H1 (cell line): Measurements from ENCODE around the gene COL5A1. TPM values are rescaled to one million over a fixed set of nuclear protein-coding genes. Genes with fewer than 3 reads are reported as not detected.

Source experiments
- CTCF ChIA-PET: fragments of 300-600 bp; sonication (Branson Sonifier 250); formaldehyde crosslinking; loops from one replicate; lab custom pipeline; 2021; ENCODE audit not compliant: partially characterized antibody; lab: Charles Lee
- POLR2A ChIA-PET: fragments of 300-600 bp; sonication (Branson Sonifier 250); formaldehyde crosslinking; loops from one replicate; lab custom pipeline; 2021; ENCODE audit warnings: inconsistent platforms; ENCODE audit not compliant: partially characterized antibody; lab: Charles Lee
- DNase-seq, 2 experiments: peaks; one replicate each; pipeline versions ENCODE4 v3.0.0 to v3.0.0-alpha.2; 2010 to 2022; ENCODE audit warnings: low spot score in 2 of 2, low read depth in 1 of 2, mixed read lengths in 1 of 2
- FAIRE-seq: peaks from 2 replicates; lab custom pipeline; 2011; peaks lifted over from hg19 to GRCh38; lab: Jason Lieb, UNC
- H2AFZ ChIP-seq: 2 replicates; pipeline ENCODE4 v1.8.1; 2012; ENCODE audit warnings: low read length, inconsistent platforms
- H2AK5ac ChIP-seq: 2 replicates; pipeline ENCODE4 v1.6.1; 2013; ENCODE audit warnings: low read depth, low read length
- H2BK120ac ChIP-seq: replicated peaks from 2 replicates; pipeline ENCODE3; 2013; ENCODE audit warnings: low read depth, low read length, inconsistent platforms
- H2BK12ac ChIP-seq: 2 replicates; pipeline ENCODE4 v1.6.1; 2013; ENCODE audit warnings: low read depth, low read length
- H2BK15ac ChIP-seq: 2 replicates; pipeline ENCODE4 v1.6.1; 2013; ENCODE audit warnings: low read length
- H2BK20ac ChIP-seq: 2 replicates; pipeline ENCODE4 v1.6.1; 2013; ENCODE audit warnings: low read length
- H2BK5ac ChIP-seq: 2 replicates; pipeline ENCODE4 v1.6.1; 2013; ENCODE audit warnings: low read depth, low read length
- H3K14ac ChIP-seq: 2 replicates; pipeline ENCODE4 v1.6.1; 2013; ENCODE audit warnings: inconsistent platforms; ENCODE audit not compliant: insufficient read length
- H3K18ac ChIP-seq: 2 replicates; pipeline ENCODE4 v1.6.1; 2013; ENCODE audit warnings: low read length; ENCODE audit errors: extremely low read depth
- H3K23ac ChIP-seq: 2 replicates; pipeline ENCODE4 v1.6.1; 2013; ENCODE audit warnings: inconsistent platforms; ENCODE audit not compliant: insufficient read length
- H3K23me2 ChIP-seq: 2 replicates; pipeline ENCODE4 v1.6.1; 2013; ENCODE audit warnings: low read depth, low read length
- H3K27ac ChIP-seq: 2 replicates; pipeline ENCODE4 v1.6.1; 2011; ENCODE audit warnings: low read depth, low read length, inconsistent platforms
- H3K27me3 ChIP-seq, 4 experiments: replicated peaks in 1 of 4; 1 replicate in 1 of 4; 2 replicates in 3 of 4; pipeline versions ENCODE4 v1.6.1 to v1.8.1; 2011 to 2013; ENCODE audit warnings: low read length in 3 of 4, mild to moderate bottlenecking in 3 of 4, inconsistent platforms in 2 of 4, mixed read lengths in 2 of 4, moderate library complexity in 1 of 4; ENCODE audit not compliant: control insufficient read depth in 3 of 4, insufficient read depth in 3 of 4; ENCODE audit errors: extremely low read depth in 1 of 4
- H3K36me3 ChIP-seq, 4 experiments: 2 replicates each; pipeline versions ENCODE4 v1.6.1 to v1.8.1; 2011 to 2013; ENCODE audit warnings: mild to moderate bottlenecking in 4 of 4, low read length in 3 of 4, moderate library complexity in 2 of 4, control low read depth in 1 of 4, inconsistent platforms in 1 of 4; ENCODE audit not compliant: insufficient read depth in 4 of 4, control insufficient read depth in 2 of 4
- H3K4ac ChIP-seq: replicated peaks from 2 replicates; pipeline ENCODE3; 2013; ENCODE audit warnings: low read length, low read depth, mixed read lengths, inconsistent platforms; ENCODE audit not compliant: insufficient read length
- H3K4me1 ChIP-seq, 4 experiments: replicated peaks in 1 of 4; 1 replicate in 1 of 4; 2 replicates in 3 of 4; pipeline versions ENCODE4 v1.6.1 to v1.8.1; 2011 to 2013; ENCODE audit warnings: low read length in 3 of 4, inconsistent platforms in 2 of 4, mixed read lengths in 1 of 4; ENCODE audit not compliant: insufficient read depth in 4 of 4, control insufficient read depth in 3 of 4
- H3K4me2 ChIP-seq, 2 experiments: 2 replicates each; pipeline versions ENCODE4 v1.6.1 to v1.8.1; 2011 to 2013; ENCODE audit warnings: low read depth in 2 of 2, low read length in 2 of 2, control low read depth in 1 of 2, inconsistent platforms in 1 of 2, mild to moderate bottlenecking in 1 of 2; ENCODE audit not compliant: insufficient read depth in 1 of 2
- H3K4me3 ChIP-seq, 4 experiments: fragments of 200-600, 300-600 bp in 1 of 4; sonication (generic), shearing (Covaris generic), sonication (Bioruptor Twin) in 1 of 4; 2 replicates each; pipeline versions ENCODE4 v1.5.1 to v1.8.1; 2011 to 2016; ENCODE audit warnings: low read length in 4 of 4, low read depth in 3 of 4, control low read depth in 2 of 4, inconsistent platforms in 2 of 4, mild to moderate bottlenecking in 2 of 4, mixed read lengths in 1 of 4, moderate library complexity in 1 of 4; ENCODE audit not compliant: insufficient read depth in 2 of 4; ENCODE audit errors: extremely low read depth in 1 of 4
- H3K56ac ChIP-seq: replicated peaks from 2 replicates; pipeline ENCODE3; 2013; ENCODE audit warnings: low read depth, mild to moderate bottlenecking, mixed read lengths, low read length, inconsistent platforms; ENCODE audit not compliant: insufficient read length
- H3K79me1 ChIP-seq: 2 replicates; pipeline ENCODE4 v1.6.1; 2013; ENCODE audit warnings: low read depth, low read length, control low read depth
- H3K79me2 ChIP-seq, 2 experiments: 2 replicates each; pipeline versions ENCODE4 v1.6.1 to v1.8.1; 2012 to 2013; ENCODE audit warnings: low read length in 2 of 2, mild to moderate bottlenecking in 2 of 2, inconsistent platforms in 1 of 2; ENCODE audit not compliant: insufficient read depth in 2 of 2, control insufficient read depth in 1 of 2
- H3K9ac ChIP-seq, 4 experiments: replicated peaks in 1 of 4; 1 replicate in 1 of 4; 2 replicates in 3 of 4; pipeline versions ENCODE4 v1.6.1 to v1.8.1; 2011 to 2013; ENCODE audit warnings: low read depth in 3 of 4, low read length in 3 of 4, control low read depth in 2 of 4, mild to moderate bottlenecking in 2 of 4, moderate library complexity in 2 of 4, inconsistent platforms in 1 of 4; ENCODE audit errors: extremely low read depth in 1 of 4
- H3K9me3 ChIP-seq, 2 experiments: 2 replicates each; pipeline versions ENCODE4 v1.6.1 to v1.8.1; 2012 to 2013; ENCODE audit warnings: mild to moderate bottlenecking in 2 of 2, moderate library complexity in 2 of 2, control low read depth in 1 of 2, inconsistent platforms in 1 of 2, low read depth in 1 of 2, low read length in 1 of 2, mixed read lengths in 1 of 2; ENCODE audit not compliant: insufficient read depth in 2 of 2
- H4K20me1 ChIP-seq, 2 experiments: replicated peaks in 1 of 2; 2 replicates each; pipeline versions ENCODE3 to v1.8.1; 2011 to 2013; ENCODE audit warnings: inconsistent platforms in 2 of 2, low read length in 2 of 2, mild to moderate bottlenecking in 1 of 2; ENCODE audit not compliant: insufficient read depth in 2 of 2, control insufficient read depth in 1 of 2
- H4K5ac ChIP-seq: 2 replicates; pipeline ENCODE4 v1.6.1; 2013; ENCODE audit warnings: low read length, low read depth, mixed read lengths, inconsistent platforms; ENCODE audit not compliant: insufficient read length
- H4K8ac ChIP-seq: 2 replicates; pipeline ENCODE4 v1.8.0; 2013; ENCODE audit warnings: mild to moderate bottlenecking, moderate library complexity, low read length, inconsistent platforms; ENCODE audit not compliant: insufficient read depth; ENCODE audit errors: extremely low read depth
- H4K91ac ChIP-seq: replicated peaks from 2 replicates; pipeline ENCODE3; 2013; ENCODE audit warnings: low read length, mixed read lengths, inconsistent platforms; ENCODE audit not compliant: insufficient read length
- EGR1 ChIP-seq: IDR thresholded peaks from 2 replicates; pipeline ENCODE4 v1.6.1; 2011; ENCODE audit warnings: low read depth, low read length, borderline replicate concordance
- WGBS, 2 experiments: shearing (Covaris generic) in 1 of 2; methylation state at CpG; one replicate each; pipeline versions ENCODE4 v1.1.6 to v1.1.7; 2013 to 2015; ENCODE audit warnings: low lambda C conversion rate in 2 of 2, mixed read lengths in 2 of 2, inconsistent platforms in 1 of 2, low coverage in 1 of 2, missing lambda C conversion rate in 1 of 2; ENCODE audit not compliant: insufficient replicate concordance in 2 of 2, insufficient coverage in 1 of 2, insufficient read length in 1 of 2; ENCODE audit errors: extremely low coverage in 1 of 2, missing lambda C conversion rate in 1 of 2; 5-methylcytosine and 5-hydroxymethylcytosine counted together
- polyA plus RNA-seq, 7 experiments: library from polyadenylated mRNA; depleted of rRNA in 3 of 7; stranded (reverse) in 5 of 7; unstranded in 2 of 7; fragments of >200 nt in 5 of 7; fragments of 200-250 nt in 2 of 7; gene quantifications; 1 replicate in 5 of 7; 2 replicates in 1 of 7; 4 replicates in 1 of 7; pipeline versions ENCODE4 v1.2.1 to v1.2.3, GENCODE V29; 2011 to 2013; ENCODE audit warnings: missing spikeins in 2 of 7, mixed read lengths in 2 of 7
- total RNA-seq: library from RNA; stranded (reverse); fragmentation: NEBNext Ultra II Directional; extraction: Animal tissue kit (Norgen Biotek cat#: 25700); gene quantifications from 2 replicates; pipeline ENCODE4 v1.2.1, GENCODE V29; 2021

COL5A1 gene
- total and polyA plus RNA-seq, 2 of the 8 experiments (the other 6 are each of a cell fraction or from before 2014, with no cell fraction given) = 3.8 to 12.0 TPM

DNA sequence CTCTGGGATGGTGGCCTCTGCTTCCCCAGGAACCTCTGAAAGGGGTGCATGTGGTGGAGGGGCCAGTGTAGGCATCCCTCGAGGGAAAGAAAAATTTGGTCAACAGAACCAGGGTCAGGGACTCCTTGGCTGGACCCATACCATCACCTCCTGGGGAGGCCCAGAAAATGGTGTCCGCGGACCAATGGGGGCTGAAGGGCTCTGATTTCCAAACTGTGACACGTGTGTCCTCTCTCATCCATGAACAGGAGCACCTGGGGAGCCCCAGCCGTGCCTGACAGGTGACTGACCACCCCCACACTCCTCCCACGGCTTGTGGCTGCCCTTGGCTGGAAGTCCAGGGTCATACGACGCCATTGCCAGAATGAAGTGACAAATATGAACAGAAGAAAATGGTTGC is 242.9 kb downstream of the COL5A1 start:
- no peak overlapping the region for H2AFZ ChIP-seq
- no peaks in the 10 kb centered on the region for H3K27me3 ChIP-seq
- ChIA-PET POLR2A (no interaction called here), CTCF (no interaction called here)
- H3K4me2 ChIP-seq = no peak overlapping the region
- H4K20me1 ChIP-seq = no peaks in the 10 kb centered on the region
- H4K8ac ChIP-seq = peak overlapping the region; percentile 39; the same call in 1 of the 2 replicates
- no peaks in the 10 kb centered on the region for H3K9me3 ChIP-seq
- no peak overlapping the region for H3K4me3 ChIP-seq
- H3K23ac ChIP-seq = no peak overlapping the region
- WGBS, 2 experiments = 94% methylated on average over 8 of the region's 8 CpGs; no CpG with 5 or more reads in 1 of the 2 experiments
- no peak overlapping the region for H3K14ac ChIP-seq
- H2BK12ac ChIP-seq = no peak overlapping the region
- H2BK20ac ChIP-seq = no peak overlapping the region
- no peaks in the 10 kb centered on the region for H3K79me1 ChIP-seq
- H4K5ac ChIP-seq = no peak overlapping the region
- H2BK120ac ChIP-seq = no peak overlapping the region
- no peak overlapping the region for H3K27ac ChIP-seq
- no peak overlapping the region for H2BK15ac ChIP-seq
- H2AK5ac ChIP-seq = no peak overlapping the region
- H3K4me1 ChIP-seq = no peaks in the 10 kb centered on the region
- TF ChIP-seq EGR1 = no peak
- no peak overlapping the region for H3K9ac ChIP-seq
- H2BK5ac ChIP-seq = no peak overlapping the region
- no peak for FAIRE-seq
- no peak for DNase-seq
- no peak overlapping the region for H4K91ac ChIP-seq
- H3K18ac ChIP-seq = no peak overlapping the region
- H3K23me2 ChIP-seq = no peaks in the 10 kb centered on the region; the same call in 1 of the 2 replicates
- H3K4ac ChIP-seq = no peak overlapping the region
- no peaks in the 10 kb centered on the region for H3K36me3 ChIP-seq
- H3K56ac ChIP-seq = no peak overlapping the region
- H3K79me2 ChIP-seq = no peaks in the 10 kb centered on the region
